Astrocyte (in vitro differentiated cells and primary cell): ENCODE measurements around the gene FST.

Experiments used
- CTCF ChIP-seq: IDR thresholded peaks from 2 replicates; pipeline ENCODE4 v1.5.1; 2011; ENCODE audit warnings: low read depth, mild to moderate bottlenecking, inconsistent platforms, low read length, moderate library complexity; ENCODE audit not compliant: insufficient read depth
- EZH2 ChIP-seq: IDR thresholded peaks from 2 replicates; pipeline ENCODE4 v1.6.1; 2012; ENCODE audit warnings: mild to moderate bottlenecking, low read length, inconsistent platforms; ENCODE audit not compliant: insufficient read depth

- TF ChIP-seq CTCF (no peak), EZH2 (no peak)
These were observed 45.9 kb upstream of the FST start for GRCh38 chr5:53434541-53434940.
